Epidermal melanocyte (primary cell): ENCODE data around the gene DIP2C.

Experiments used
- DNase-seq: peaks from one replicate; pipeline ENCODE4 v3.0.0; 2011; ENCODE audit warnings: low spot score; ENCODE audit not compliant: insufficient read length

The DIP2C gene

GRCh38 chr10:627032-627992 is 62.2 kb downstream of the DIP2C start:
- no peak for DNase-seq

- no peak for DNase-seq
These were observed 63.4 kb downstream of the DIP2C start for GRCh38 chr10:625751-626711.

- no peak for DNase-seq
These were observed 64.2 kb downstream of the DIP2C start for GRCh38 chr10:625333-625696.

- DNase-seq = no peak
These were observed 64.7 kb downstream of the DIP2C start for GRCh38 chr10:624605-625332.

- no peak for DNase-seq
These were observed 65.2 kb downstream of the DIP2C start for GRCh38 chr10:624312-624604.

- no peak for DNase-seq
These were observed 65.8 kb downstream of the DIP2C start for GRCh38 chr10:623477-624311.

- DNase-seq = no peak
These were observed 66.5 kb downstream of the DIP2C start for GRCh38 chr10:623014-623413.

- DNase-seq = no peak
These were observed 67.3 kb downstream of the DIP2C start for GRCh38 chr10:621981-622740.

- DNase-seq = no peak
These were observed 68.0 kb downstream of the DIP2C start for GRCh38 chr10:621513-621912.

- no peak for DNase-seq
These were observed 68.5 kb downstream of the DIP2C start for GRCh38 chr10:620971-621370.

GRCh38 chr10:620417-620816 is 69.1 kb downstream of the DIP2C start:
- no peak for DNase-seq

GRCh38 chr10:619710-620109 is 69.8 kb downstream of the DIP2C start:
- DNase-seq = no peak

- DNase-seq = no peak
These were observed 71.1 kb downstream of the DIP2C start for GRCh38 chr10:618229-618989.

GRCh38 chr10:617471-617870 is 72.0 kb downstream of the DIP2C start:
- DNase-seq = no peak

GRCh38 chr10:615583-616152 is 73.8 kb downstream of the DIP2C start:
- DNase-seq = no peak

GRCh38 chr10:614790-615582 is 74.5 kb downstream of the DIP2C start:
- DNase-seq = no peak

- DNase-seq = no peak
These were observed 75.2 kb downstream of the DIP2C start for GRCh38 chr10:614139-614711.
